HG02973 (cell line): ENCODE results near the gene IBA57.

ENCODE experiments used
- ATAC-seq: cut with Tn5 transposase; IDR thresholded peaks from one replicate; pipeline ENCODE4 v1.9.1; 2021; ENCODE audit warnings: moderate library complexity; ENCODE audit not compliant: unreplicated experiment

The IBA57 gene

DNA sequence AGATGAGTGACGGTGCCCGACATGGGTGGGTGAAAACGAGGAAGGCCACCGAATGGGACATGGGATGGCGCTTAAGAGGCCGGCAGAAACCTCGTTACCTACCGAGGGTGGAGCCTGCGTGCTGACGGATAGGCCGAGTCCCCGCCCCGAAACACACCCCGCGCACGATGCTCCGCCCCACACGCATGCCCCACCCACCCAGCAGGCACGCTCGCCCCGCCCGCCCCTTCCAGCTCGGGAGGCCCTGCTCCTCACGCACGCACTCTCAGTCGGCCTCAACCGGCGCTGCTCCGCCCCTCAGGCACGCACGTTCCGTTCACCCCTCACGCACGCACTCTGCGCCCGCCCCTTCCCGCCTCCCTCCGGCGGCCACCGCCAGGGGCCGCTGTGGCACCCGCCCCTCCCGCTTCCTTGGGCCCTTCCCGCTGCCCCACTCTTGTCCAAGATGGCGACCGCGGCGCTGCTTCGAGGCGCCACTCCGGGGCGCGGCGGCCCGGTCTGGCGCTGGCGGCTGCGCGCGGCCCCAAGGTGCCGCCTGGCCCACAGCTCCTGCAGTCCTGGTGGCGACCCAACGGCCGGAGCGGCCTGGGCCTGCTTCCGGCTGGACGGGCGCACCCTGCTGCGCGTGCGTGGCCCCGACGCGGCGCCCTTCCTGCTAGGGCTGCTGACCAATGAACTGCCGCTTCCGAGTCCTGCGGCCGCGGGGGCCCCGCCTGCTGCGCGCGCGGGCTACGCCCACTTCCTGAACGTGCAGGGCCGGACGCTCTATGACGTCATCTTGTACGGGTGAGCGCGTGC, at the start of gene IBA57:
Gene IBA57 (plus strand): TSS at position 433 of the 798 bp plus-strand sequence. CDS start 13 bp downstream, at position 446.
- ATAC-seq: peak; percentile 81

DNA sequence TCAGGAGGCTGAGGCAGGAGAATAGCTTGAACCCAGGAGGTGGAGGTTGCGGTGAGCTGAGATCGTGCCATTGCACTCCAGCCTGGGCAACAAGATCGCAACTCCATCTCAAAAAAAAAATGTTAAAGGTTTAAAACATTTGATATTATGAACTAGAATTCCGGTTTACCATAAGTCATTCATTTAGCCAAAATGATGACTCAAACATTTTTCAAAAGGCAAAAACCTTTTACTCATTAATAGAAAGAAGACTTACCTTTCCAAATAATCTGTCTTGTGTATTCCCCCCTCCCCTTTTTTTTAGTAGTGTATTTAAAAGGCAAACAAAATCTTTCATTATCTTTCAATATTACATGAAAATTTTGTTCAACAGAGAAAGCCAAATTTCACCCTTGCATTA, 48.3 kb upstream of the IBA57 start:
- no peak for ATAC-seq

DNA sequence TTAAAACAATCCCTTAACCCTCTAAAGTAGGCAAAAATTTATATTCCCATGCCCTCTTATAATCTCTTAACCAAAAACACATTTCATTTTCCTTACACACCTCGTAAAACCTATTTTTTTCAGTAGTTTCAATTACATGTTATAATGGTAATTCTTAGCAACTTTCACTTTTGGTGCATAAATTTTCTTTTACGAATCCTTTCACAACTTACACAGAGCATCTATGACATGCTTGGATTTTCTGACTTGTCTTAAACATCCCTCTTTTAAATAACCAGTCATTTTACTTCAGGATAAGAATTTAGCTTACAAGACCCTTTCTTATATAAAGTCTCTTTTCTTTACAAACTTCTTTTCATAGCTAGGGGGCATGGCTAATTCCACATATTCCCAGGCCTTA, 47.6 kb upstream of the IBA57 start:
- no peak for ATAC-seq

DNA sequence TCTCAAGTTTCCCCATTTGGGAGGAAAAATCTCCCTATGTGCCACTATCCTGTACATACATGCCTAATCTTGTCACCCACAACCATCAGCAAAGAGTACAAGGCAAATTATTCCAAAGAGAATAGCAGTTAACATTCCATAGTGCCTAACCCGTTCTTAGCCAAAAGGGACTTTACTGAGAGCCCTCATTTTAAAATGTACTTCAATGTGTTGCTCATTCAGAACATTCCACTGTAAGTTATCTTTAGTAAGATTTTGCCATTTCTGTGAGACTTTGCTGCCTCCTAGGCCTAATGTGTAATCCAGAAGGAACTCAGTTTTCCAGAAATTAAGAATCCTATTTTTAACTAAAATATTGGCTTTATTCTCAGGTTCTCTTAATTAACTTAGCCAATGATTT, 45.3 kb upstream of the IBA57 start:
- ATAC-seq: no peak

DNA sequence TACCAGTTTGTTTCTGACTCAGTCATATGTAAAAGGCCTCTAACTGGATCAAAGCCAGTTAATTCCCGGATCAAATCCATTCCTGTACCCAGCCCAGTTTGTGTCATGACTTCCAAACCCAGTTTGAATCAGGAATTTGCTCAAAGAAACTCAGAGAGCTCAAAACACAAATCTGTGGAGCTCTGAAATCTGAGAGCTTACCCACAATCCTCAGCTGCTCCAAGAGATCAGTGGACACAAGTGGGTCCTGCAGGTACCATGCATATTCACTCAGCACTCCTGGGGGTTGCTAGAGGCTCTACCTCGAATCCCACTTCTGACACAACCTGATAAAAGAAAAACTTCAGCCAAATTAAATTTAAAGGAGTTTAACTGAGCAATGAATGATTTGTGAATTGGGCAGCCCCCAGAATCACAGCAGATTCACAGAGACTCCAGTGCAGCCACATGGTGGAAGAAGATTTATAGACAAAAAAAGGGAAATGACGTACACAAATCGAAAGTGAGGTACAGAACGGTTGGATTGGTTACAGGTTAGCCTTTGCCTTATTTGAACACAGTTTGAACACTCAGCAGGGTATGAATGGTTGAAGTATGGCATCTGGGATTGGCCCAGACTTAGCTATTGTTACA, 44.6 kb upstream of the IBA57 start:
- no peak for ATAC-seq

DNA sequence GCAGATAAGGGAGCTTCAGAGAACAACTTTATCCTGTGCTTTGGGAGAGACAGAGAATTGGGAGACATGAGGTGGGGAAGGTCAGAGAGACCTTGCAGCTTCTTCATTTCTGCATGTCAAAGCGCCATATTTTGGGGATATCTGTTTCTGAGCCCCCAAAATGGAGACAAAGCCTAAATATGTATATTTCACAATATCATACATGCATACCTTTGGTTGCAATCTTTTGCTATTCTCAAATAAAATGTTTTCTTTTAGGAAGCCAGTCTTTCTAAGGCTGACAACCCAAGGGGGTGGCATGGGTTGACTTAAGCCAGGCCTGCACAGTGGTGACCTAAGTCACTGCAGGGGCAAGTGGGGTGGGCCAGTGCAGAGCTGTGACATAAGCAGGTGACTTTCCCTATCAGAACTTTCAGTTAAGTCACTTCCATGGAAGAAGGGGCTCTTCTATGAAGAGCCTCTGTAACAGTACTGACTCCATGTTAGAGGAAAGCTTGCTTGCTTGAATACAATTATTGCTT, 42.6 kb upstream of the IBA57 start:
- no peak for ATAC-seq

DNA sequence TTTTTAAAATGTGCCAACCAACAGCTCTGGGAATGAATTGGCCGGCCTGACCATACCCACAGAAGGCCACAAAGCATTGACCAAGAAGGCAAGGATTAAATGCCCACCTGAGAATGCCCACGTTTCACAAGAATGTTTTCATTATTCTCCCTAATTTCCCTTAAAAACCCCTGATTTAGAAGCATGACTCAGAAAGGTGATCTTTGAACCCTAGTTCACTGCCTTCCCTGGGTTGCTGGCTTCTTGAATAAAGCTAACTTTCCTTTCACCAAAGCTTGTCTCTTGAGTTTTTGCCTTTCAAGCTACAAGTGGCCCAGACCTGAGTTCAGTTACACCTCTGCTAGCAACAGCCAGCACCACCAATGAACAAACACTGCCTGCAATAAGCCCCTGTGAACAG, 42.1 kb upstream of the IBA57 start:
- ATAC-seq: no peak

DNA sequence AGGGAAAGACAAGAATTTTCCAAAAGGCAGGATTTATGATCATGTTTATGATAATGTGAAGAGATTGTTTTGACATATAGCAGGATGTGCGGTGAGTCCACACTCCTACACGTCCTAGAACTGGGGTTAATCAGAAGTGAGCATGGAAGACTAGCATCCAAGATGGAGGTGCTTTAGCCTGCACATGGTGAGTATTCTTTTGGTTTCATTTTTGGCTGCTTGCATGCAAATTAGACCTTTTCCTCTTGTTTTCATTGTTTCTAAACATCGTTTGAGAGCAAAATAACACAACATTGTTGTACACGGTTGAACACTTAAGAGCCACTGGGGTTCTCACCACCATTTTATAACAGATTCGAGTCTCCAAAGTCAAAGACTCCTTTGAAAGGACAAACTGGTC, 40.4 kb upstream of the IBA57 start:
- ATAC-seq: no peak

DNA sequence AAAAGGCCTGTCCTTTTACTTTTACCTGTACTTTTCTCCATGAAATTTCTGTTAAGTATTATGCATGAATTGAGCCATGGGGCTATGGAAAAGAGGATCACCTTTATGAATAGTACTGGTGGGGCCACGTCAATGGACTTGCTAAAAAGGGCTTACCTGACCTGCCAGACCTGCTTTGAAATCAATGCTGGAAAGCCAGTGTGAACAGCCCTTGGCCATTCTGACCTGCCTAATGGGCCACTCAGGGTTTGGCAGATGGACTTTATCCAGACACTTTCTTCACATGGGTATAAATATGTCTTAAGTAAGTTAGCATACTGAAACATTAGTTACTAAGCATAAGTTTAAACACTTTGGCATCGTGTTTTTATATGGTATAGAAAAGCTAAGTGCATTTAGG, 33.8 kb upstream of the IBA57 start:
- ATAC-seq: no peak

DNA sequence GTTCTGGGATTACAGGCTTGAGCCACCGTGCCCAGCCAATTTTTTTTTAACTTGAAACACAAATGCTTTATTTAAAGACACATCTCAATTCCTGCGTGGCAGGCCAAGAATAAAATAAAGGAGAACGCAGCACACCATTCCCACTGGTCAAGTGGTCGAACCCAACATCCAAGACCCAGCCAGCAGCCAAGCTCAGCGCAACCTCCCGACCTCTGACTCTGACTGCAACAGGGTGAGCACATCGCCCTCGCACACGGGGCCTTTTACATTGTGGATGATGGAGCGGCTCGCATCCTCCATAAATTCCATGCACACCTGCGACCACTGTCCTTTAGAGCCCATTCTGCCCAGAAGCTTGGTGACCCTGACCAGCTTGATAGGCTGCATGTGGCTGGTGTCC, 31.0 kb upstream of the IBA57 start:
- no peak for ATAC-seq

DNA sequence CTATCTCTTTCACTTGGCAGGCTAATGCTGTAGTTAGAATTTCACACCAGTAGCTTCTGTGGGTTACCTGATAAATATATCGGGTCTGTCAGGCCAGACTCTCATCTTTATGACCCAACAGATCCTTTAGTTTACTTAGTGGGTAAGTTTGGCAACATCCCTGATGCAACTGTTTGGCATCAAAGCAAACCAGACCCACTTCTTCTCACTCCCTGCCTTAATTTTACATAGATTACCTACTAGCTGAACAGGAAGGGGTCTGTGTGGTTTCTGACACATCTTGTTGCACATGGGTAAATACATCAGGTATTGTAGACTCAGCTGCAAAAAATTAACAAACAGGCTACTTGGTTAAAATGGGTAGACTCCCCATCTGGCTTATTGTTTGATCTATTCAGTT, 28.7 kb upstream of the IBA57 start:
- ATAC-seq: no peak

DNA sequence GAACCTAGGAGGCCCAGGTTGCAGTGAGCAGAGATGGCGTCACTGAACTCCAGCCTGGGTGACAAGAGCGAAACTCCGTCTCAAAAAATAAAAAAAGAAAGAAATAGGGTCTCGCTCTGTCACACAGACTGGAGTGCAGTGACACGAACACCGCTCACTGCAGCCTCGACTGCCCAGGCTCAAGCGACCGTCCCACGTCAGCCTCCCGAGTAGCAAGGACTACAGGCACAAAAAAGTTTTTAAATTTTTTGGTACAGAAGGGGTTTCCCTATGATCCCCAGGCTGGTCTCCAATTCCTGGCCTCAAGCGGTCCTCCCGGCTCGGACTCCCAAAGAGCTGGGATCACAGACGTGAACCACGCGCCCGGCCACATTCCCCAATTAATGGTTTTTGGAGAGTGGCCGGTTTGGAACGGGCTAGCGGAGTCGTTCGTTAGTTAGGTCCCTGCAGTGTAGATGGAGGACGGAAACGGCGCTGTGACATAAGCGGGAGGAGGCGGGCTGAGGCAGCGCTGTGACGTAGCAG, 26.1 kb upstream of the IBA57 start:
- ATAC-seq: no peak

DNA sequence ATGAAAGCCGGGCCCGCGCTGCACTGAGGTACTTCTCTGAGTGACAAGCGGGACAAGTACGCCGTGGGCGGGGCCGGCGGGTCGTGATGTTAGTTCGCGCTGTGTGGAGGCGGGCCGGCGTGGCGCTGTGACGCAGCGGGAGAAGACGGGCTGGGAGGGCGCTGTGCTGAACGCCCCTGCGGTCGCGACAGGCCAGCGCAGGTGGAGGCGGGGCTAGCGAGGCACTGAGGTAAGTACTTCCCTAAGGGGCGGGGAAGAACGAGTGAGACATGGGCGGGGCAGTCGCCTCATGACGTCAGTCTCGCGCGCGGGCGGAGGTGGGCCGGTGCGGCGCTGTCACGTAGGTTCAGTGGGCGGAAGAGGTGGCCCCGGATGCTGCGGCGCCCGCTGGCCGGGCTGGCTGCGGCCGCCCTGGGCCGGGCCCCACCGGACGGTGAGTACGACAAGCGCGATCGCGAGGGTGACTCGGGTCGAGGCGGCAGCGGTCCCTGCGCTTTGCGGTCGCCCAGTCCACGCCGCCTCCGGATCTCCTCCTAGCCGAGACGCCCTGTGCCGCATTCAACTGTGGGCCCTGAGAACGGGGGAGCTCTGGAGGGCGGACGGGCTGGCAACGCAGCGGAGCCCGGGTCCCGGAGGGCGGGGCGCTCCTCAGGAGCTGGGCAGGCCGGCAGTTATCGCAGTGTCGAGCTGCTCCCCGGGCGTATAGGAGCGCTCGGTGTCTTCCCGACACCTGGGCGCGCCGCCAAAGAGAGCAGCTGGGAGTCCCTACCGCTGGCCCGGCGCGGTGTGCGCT, 25.5 kb upstream of the IBA57 start, which contains the start of gene GUK1:
Gene GUK1 (plus strand): TSS at position 349 of the 793 bp plus-strand sequence. CDS start 24 bp downstream, at position 373.
- ATAC-seq: peak; percentile 89

DNA sequence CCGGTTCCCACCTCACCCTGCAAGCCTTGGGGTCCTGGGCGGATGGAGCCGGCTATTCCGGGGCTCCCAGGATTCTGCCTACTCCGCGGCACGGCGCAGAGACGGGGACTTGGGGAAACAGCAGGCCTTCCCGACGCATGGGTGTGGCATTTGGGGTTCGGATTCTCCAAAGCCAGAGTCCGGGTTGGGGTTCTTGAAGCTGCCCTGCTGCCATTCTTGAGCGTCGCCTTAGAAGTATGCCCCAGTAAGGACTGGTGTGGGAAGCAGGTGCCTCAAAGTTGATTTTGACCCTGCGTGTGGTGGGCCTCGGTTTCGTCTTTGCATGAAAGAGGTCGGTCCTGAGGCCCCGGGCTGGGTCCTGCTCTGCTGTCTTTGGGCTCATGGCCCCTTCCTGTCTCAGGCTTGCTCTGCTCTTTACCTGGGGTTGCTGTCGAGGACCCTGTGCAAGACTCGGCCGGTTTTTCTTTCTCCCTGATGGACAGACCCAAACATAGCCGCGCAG, 24.8 kb upstream of the IBA57 start:
- ATAC-seq: no peak

DNA sequence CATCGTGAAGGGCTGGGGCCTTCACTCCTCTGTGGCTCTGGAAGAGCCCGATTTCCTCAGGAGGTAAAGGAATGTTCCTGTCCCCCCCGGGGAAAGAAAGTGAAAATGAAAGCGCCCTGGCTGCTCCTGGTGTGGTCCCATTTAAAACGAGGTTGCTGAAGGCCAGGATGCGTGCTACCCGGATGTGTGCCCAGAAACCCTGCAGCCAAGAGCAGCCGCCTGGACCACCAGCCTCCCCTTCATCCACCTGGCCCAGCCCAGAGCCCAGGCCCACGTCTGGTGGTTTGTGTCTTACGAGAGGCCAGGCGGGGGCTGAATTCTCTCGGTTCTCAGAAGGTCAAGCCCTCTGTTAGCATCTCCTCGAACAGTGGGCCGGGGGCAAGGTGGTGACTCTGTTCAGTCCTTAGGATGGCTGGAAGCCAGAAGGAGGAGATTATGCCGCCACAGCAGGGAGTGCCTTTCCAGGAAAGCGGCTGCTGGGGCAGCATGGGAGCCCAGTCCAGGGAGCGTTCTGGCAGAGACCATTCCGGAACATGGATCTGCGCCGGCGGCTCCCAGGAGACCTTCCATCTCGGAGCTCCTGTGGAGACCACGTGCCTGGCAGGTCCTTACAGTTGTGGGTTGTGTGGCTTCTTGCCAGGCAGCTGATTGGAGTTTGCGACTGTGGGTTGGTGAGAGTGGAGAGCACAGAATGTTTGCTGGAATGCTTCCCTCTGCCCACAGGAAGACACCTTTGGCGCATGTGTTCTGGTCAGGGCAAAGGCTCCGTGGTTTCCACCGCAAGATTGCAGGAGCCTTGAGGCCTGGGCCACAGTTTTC, 24.2 kb upstream of the IBA57 start:
- no peak for ATAC-seq

DNA sequence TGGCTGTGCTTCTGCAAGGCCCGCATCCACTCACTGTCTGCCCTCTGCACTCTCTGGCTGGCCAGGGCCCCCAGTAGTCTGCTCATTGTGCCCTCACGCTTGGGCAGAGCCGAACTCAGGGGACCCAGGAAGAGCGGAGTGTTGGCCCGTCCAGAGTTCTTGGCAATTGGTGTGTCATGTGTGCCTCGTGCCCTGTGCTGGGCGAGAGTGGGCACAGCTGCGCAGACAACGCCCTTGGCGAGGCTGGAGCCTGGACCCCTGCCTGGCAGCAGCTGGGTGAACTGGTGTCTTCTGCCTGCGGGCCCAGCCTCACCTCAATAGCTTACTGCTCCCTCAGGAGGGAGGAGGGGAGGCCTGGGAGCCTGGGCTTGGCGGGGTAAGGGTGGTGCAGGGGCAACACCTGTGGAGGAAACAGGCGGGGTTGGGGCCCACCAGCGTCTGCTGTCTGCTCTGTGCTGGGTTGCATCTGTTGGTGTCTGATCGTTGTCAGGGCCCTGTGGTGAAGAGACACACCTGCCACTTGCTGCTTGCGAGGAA, 23.4 kb upstream of the IBA57 start:
- no peak for ATAC-seq

DNA sequence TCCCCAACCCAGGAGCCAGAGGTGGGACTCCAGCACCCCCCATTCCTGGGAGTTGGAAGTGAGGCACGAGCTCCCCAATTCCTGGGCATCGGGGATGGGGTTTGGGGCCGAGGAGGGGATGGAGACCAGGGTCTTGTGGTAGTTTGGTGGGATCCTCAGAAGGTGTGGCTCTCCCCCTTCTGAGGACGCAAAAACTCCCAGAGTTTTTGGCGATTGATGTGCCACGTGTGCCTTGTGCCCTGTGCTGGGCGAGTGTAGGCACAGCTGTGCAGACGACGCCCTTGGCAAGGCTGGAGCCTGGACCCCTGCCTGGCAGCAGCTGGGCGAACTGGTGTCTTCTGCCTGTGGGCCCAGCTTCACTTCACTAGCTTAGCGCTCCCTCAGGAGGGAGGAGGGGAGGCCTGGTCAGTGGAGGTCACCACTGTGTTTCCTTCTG, 22.9 kb upstream of the IBA57 start:
- ATAC-seq: no peak

DNA sequence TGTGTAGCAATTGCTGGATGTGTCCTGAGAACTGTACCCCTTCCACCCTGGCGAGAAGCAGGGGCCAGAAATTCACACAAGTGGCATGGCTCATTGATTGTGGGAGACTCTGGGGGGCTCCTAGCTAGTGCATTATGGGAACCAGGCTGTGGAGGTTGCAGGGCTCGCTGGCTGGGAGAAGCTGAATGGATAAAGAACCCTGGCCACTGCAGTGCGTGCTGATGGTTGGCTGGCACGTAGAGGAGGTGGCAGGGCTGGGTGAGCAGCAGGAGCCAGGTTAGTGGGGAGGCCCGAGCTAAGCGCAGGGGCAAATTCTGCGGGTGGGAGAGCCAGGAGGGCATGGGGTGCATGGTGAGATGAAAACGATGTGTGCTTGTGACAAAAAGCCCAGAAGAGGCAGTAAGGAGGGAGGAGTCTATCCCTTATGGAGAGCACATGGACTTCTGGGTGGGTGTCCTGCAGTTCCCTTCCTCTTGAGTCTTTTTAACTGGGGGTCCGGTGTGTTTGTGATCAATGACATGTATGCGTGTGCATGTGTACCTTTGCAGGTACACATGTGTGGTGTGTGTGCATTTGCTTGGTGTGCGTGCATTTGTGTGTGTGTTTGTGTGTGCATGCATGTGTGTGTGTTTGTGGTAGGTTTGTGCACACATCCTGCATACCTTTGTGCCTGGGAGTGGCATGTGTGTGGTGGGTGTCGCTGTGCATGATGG, 22.0 kb upstream of the IBA57 start:
- no peak for ATAC-seq
